Measurements from ENCODE around the gene ADCY1. TPM values are rescaled to one million over a fixed set of nuclear protein-coding genes. Genes with fewer than 3 reads are reported as not detected.

The ADCY1 gene
- total RNA-seq, 6 experiments from 2014 or later, result 0.20 TPM; not detected in 5

GRCh38 chr7:45677311-45677900 lies 103.2 kb downstream of the ADCY1 start:
- DNase-seq, result no peak
- no peak overlapping the region for H3K27ac Mint-ChIP-seq
- H3K4me3 Mint-ChIP-seq, result no peak overlapping the region
- no peaks in the 10 kb centered on the region for H3K36me3 Mint-ChIP-seq (ENCODE audit: low read depth)
- H3K4me1 Mint-ChIP-seq (ENCODE audit: low read depth), result no peaks in the 10 kb centered on the region
- peaks cover 8% of the 10 kb centered on the region for H3K9me3 Mint-ChIP-seq
- TF ChIP-seq, protein P1, sequence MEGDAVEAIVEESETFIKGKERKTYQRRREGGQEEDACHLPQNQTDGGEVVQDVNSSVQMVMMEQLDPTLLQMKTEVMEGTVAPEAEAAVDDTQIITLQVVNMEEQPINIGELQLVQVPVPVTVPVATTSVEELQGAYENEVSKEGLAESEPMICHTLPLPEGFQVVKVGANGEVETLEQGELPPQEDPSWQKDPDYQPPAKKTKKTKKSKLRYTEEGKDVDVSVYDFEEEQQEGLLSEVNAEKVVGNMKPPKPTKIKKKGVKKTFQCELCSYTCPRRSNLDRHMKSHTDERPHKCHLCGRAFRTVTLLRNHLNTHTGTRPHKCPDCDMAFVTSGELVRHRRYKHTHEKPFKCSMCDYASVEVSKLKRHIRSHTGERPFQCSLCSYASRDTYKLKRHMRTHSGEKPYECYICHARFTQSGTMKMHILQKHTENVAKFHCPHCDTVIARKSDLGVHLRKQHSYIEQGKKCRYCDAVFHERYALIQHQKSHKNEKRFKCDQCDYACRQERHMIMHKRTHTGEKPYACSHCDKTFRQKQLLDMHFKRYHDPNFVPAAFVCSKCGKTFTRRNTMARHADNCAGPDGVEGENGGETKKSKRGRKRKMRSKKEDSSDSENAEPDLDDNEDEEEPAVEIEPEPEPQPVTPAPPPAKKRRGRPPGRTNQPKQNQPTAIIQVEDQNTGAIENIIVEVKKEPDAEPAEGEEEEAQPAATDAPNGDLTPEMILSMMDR (IDR thresholded peaks at IDR 0.05), result no peak
- H3K27me3 Mint-ChIP-seq (ENCODE audit: insufficient read depth), result peaks cover 29% of the 10 kb centered on the region

DNA sequence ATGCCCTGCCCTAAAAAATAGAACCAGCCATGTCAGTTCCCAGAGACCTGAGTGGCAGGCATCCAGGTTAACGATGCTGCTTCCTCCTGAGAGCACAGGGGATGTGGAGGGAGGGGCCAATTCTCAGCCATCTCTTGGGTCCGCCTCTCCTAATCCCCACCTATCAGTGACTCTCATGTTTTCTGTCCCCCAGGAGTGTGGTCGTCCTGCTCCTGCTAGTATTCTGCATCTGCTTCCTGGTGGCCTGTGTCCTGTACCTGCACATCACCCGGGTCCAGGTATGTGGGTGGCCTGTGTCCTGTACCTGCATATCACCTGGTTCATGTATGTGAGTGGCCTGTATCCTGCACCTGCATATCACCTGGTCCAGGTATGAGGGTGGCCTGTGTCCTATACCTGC lies 105.3 kb downstream of the ADCY1 start:
- H3K4me3 Mint-ChIP-seq, result no peak overlapping the region
- H3K4me1 Mint-ChIP-seq (ENCODE audit: low read depth), result no peaks in the 10 kb centered on the region
- H3K36me3 Mint-ChIP-seq (ENCODE audit: low read depth), result no peaks in the 10 kb centered on the region

DNA sequence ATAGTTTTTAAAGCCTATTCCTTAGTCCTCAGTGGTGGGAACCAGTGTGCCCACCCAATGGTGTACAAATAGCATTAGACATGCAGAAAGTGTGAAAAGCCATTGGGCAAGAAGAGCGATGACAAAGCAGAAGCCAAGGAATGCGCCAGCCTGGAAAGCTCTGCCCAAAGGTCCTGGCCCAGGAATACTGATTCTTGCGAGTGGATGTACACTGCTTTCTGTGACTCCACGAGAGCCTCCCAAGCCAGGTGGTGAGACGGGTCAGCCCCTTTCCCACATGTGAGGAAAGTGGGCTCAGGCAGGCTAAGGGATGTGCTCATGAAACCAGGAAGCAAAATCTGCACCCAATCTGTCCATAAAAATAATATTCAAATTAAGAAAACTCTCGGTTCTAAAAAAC lies 106.6 kb downstream of the ADCY1 start:
- DNase-seq, result no peak
- Mint-ChIP-seq H3K4me3 (no peak overlapping the region), H3K4me1 (ENCODE audit: low read depth) (no peaks in the 10 kb centered on the region), H3K36me3 (ENCODE audit: low read depth) (no peaks in the 10 kb centered on the region), H3K27me3 (ENCODE audit: insufficient read depth) (peaks cover 30% of the 10 kb centered on the region), H3K9me3 (peaks cover 3% of the 10 kb centered on the region), H3K27ac (no peak overlapping the region)
- TF ChIP-seq, protein P1 (IDR thresholded peaks at IDR 0.05), result no peak

More for the DNA sequence above, 105.3 kb downstream of the ADCY1 start:
- no peak overlapping the region for H3K27ac Mint-ChIP-seq
- H3K27me3 Mint-ChIP-seq (ENCODE audit: insufficient read depth), result peaks cover 29% of the 10 kb centered on the region
- H3K9me3 Mint-ChIP-seq, result peaks cover 5% of the 10 kb centered on the region
- DNase-seq, result no peak
- TF ChIP-seq, protein P1 (IDR thresholded peaks at IDR 0.05), result no peak

DNA sequence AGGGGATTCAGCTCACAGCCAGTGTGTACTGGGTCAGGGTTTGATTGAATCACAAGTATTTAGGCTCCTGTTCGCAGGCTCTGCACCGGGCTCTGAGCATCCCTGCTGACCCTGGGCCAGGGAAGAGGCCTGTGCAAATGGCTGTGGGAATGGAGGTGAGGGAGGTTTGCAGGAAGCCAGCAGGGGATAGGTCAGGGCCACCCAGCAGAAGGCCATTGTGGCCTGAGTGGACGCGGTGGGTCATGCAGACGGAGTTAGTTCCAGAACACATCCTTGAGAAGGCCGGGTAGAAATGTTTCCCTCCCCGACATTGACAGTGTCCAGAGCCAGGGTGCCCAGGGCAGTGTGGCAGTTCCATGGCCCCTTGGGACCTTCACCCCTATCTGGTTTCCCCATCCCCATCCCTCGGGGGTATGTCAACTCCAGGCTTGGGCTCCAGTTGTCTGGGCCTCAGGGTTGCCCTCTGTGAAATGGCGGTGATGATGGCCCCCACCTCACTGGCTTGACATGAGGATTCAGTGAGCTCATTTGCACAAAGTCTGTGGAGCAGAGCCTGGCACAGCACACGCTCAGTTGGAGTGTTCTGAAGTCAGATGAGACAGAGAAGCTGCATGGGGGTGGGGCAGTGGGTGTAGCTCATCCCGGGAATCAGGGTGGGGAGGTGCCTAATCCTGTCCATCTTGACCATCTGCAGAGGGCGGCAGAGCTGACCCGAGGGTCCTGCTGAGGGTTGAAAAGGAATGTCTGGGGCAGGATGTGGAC lies 107.6 kb downstream of the ADCY1 start:
- no peak for DNase-seq
- no peaks in the 10 kb centered on the region for H3K36me3 Mint-ChIP-seq (ENCODE audit: low read depth)

GRCh38 chr7:45682358-45682735 lies 108.2 kb downstream of the ADCY1 start:
- Mint-ChIP-seq H3K27me3 (ENCODE audit: insufficient read depth) (peaks cover 21% of the 10 kb centered on the region), H3K36me3 (ENCODE audit: low read depth) (no peaks in the 10 kb centered on the region), H3K4me3 (no peak overlapping the region), H3K4me1 (ENCODE audit: low read depth) (no peaks in the 10 kb centered on the region), H3K9me3 (no peaks in the 10 kb centered on the region), H3K27ac (no peak overlapping the region)
- TF ChIP-seq, protein P1 (IDR thresholded peaks at IDR 0.05), result no peak
- DNase-seq, result no peak

More for the DNA sequence above, 107.6 kb downstream of the ADCY1 start:
- H3K27me3 Mint-ChIP-seq (ENCODE audit: insufficient read depth), result peaks cover 24% of the 10 kb centered on the region
- no peaks in the 10 kb centered on the region for H3K4me1 Mint-ChIP-seq (ENCODE audit: low read depth)
- no peaks in the 10 kb centered on the region for H3K9me3 Mint-ChIP-seq
- H3K4me3 Mint-ChIP-seq, result no peak overlapping the region
- H3K27ac Mint-ChIP-seq, result no peak overlapping the region
- TF ChIP-seq, protein P1 (IDR thresholded peaks at IDR 0.05), result no peak
